Mesothelial cell of epicardium (in vitro differentiated cells): Measurements from ENCODE around the gene USP17L12. TPM values are rescaled to one million over a fixed set of nuclear protein-coding genes. Genes with fewer than 3 reads are reported as not detected.
"Not testable (repeated sequence)": the region's sequence is repeated elsewhere in the genome, so short reads cannot be mapped to it uniquely, and the experiment has no call there.

ENCODE experiments used
- DNase-seq, 2 experiments: peaks; one replicate each; pipeline ENCODE4 v3.0.0; 2021; ENCODE audit warnings: low spot score in 2 of 2; ENCODE audit not compliant: unreplicated experiment in 2 of 2
- H3K27ac Mint-ChIP-seq: 2 replicates; pipeline ENCODE4 v1.8.0; 2021; ENCODE audit warnings: mixed read lengths
- H3K27me3 Mint-ChIP-seq: 2 replicates; pipeline ENCODE4 v1.8.0; 2021; ENCODE audit warnings: low read depth, mixed read lengths
- H3K36me3 Mint-ChIP-seq: 2 replicates; pipeline ENCODE4 v1.8.0; 2021; ENCODE audit warnings: mixed read lengths
- H3K4me1 Mint-ChIP-seq: 2 replicates; pipeline ENCODE4 v1.8.0; 2021; ENCODE audit warnings: mixed read lengths
- H3K4me3 Mint-ChIP-seq: 2 replicates; pipeline ENCODE4 v1.8.0; 2021; ENCODE audit warnings: mild to moderate bottlenecking, moderate library complexity, mixed read lengths
- H3K9me3 Mint-ChIP-seq: 2 replicates; pipeline ENCODE4 v1.8.0; 2021; ENCODE audit warnings: mixed read lengths
- total RNA-seq: library from RNA; stranded (reverse); gene quantifications from 3 replicates; pipeline ENCODE4 v1.2.1, GENCODE V29; 2021

The USP17L12 gene
- total RNA-seq, 1 donor from 2014 or later: not detected

DNA sequence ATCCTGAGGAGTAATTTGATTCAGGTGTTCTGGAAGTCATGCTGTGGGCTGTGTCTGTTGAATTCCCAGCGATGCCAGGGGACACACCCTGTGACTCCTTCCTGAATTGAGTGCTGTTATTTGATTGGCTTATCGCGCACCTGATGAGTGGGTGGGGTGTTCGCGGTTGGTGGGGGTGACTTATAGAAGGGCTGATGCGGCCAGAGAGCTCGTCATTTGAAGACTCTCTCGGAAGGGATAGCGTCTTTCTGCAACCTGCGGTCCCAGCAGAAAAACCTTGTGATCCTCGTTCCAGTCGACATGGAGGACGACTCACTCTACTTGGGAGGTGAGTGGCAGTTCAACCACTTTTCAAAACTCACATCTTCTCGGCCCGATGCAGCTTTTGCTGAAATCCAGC is 47.4 kb downstream of the USP17L12 start, which contains the start of gene USP17L22:
Gene USP17L22 (plus strand): TSS at position 301 of the 400 bp plus-strand sequence. CDS start 0 bp downstream, at position 301.
- not testable (repeated sequence) for DNase-seq, H3K27me3 Mint-ChIP-seq, H3K27ac Mint-ChIP-seq, H3K36me3 Mint-ChIP-seq, H3K4me3 Mint-ChIP-seq, H3K9me3 Mint-ChIP-seq, H3K4me1 Mint-ChIP-seq

Other genes starting within 250 kb of the USP17L12 start
- not detected in 3 replicates for gene FAM90A26, start 49.7 kb upstream of the USP17L12 start, total RNA-seq
- not detected in 3 replicates for gene USP17L10, start 9.5 kb upstream of the USP17L12 start, total RNA-seq
- gene USP17L11, start 4.7 kb upstream of the USP17L12 start, total RNA-seq: 0.14 TPM in 1 of 3 replicates, not detected in the others
- not detected in 3 replicates for gene USP17L13, start 4.7 kb downstream of the USP17L12 start, total RNA-seq
- gene USP17L15, start 14.2 kb downstream of the USP17L12 start, total RNA-seq: 0.16 TPM in 1 of 3 replicates, not detected in the others
- not detected in 3 replicates for gene USP17L17, start 23.7 kb downstream of the USP17L12 start, total RNA-seq
- gene USP17L18, start 28.5 kb downstream of the USP17L12 start, total RNA-seq: not detected in 3 replicates
- not detected in 3 replicates for gene USP17L19, start 33.2 kb downstream of the USP17L12 start, total RNA-seq
- gene USP17L20, start 38.0 kb downstream of the USP17L12 start, total RNA-seq: not detected in 3 replicates
- not detected in 3 replicates for gene USP17L21, start 42.7 kb downstream of the USP17L12 start, total RNA-seq
- not detected in 3 replicates for gene USP17L22, start 47.5 kb downstream of the USP17L12 start, total RNA-seq
- gene USP17L24, start 105.0 kb downstream of the USP17L12 start, total RNA-seq: not detected in 3 replicates
- gene USP17L25, start 109.8 kb downstream of the USP17L12 start, total RNA-seq: not detected in 3 replicates
- not detected in 3 replicates for gene USP17L26, start 114.5 kb downstream of the USP17L12 start, total RNA-seq
- gene USP17L5, start 119.3 kb downstream of the USP17L12 start, total RNA-seq: not detected in 3 replicates
- not detected in 3 replicates for gene USP17L27, start 124.0 kb downstream of the USP17L12 start, total RNA-seq
- gene USP17L28, start 128.7 kb downstream of the USP17L12 start, total RNA-seq: not detected in 3 replicates
- gene USP17L29, start 133.5 kb downstream of the USP17L12 start, total RNA-seq: not detected in 3 replicates
- gene USP17L30, start 143.0 kb downstream of the USP17L12 start, total RNA-seq: not detected in 3 replicates
- gene DEFB131A, start 224.3 kb downstream of the USP17L12 start, total RNA-seq: not detected in 3 replicates